ENCODE data around the gene USP53.

The USP53 gene

DNA sequence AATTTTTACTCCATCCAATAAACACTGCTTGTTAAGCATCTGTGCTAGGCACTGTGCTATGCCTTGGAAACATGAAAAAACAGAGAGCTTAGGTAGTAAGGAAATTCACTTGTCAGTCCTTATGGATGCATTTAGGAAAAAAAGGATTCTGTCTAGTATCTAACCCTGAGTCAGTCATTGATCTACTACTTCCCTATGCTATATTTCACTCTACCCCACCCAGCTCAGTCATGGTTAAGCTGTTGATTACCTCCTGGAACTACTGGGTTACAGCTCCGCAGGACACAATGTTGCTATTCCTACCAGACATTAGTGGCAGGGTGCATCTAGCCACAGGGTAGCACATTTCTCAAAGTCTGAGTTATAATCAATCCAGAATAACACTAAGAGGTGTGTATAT, 2.9 kb upstream of the USP53 start:
- H3K27ac Mint-ChIP-seq = no peak overlapping the region
- peaks cover 41% of the 10 kb centered on the region for H3K4me1 Mint-ChIP-seq
- DNase-seq (ENCODE audit: low spot score in 2 of 2) (no peak), ATAC-seq (no peak)
- peaks cover 17% of the 10 kb centered on the region for H3K36me3 Mint-ChIP-seq
- no peak overlapping the region for H3K4me3 Mint-ChIP-seq
- H3K9me3 Mint-ChIP-seq = no peaks in the 10 kb centered on the region

- Mint-ChIP-seq H3K4me3 (peak overlapping the region; percentile 91), H3K9me3 (no peaks in the 10 kb centered on the region), H3K36me3 (peaks cover 17% of the 10 kb centered on the region), H3K4me1 (peaks cover 41% of the 10 kb centered on the region), H3K27ac (peak overlapping the region; percentile 90)
- ATAC-seq (no peak), DNase-seq (ENCODE audit: low spot score in 2 of 2) (no peak)
These were observed 1.7 kb upstream of the USP53 start for GRCh38 chr4:119210775-119211174.

DNA sequence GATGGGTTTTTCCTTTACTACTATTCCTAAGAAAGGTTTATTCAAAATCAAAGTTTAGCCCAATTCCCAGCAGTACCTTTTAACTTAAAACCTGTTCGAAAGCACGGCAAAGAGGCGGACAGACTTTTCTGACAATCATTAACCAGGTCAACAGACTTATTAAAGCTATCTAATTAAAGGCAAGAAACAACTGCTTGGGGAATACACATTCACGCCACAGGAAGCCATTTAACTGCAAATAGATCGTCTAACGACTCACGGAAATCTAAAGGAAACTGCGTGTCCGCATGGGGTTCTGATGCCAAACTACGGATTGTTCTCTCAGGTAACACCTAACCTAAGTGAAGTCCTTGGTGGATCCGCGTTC, 663 bp upstream of the USP53 start:
- ATAC-seq (peak; percentile 4), DNase-seq (ENCODE audit: low spot score in 2 of 2) (no peak)
- H3K4me3 Mint-ChIP-seq = peak overlapping the region; percentile 91
- H3K9me3 Mint-ChIP-seq = no peaks in the 10 kb centered on the region
- peaks cover 41% of the 10 kb centered on the region for H3K4me1 Mint-ChIP-seq
- peak overlapping the region; percentile 90 for H3K27ac Mint-ChIP-seq
- peaks cover 17% of the 10 kb centered on the region for H3K36me3 Mint-ChIP-seq

GRCh38 chr4:119212964-119213606, 572 bp downstream of the USP53 start:
- H3K4me1 Mint-ChIP-seq = peaks cover 41% of the 10 kb centered on the region
- H3K9me3 Mint-ChIP-seq = no peaks in the 10 kb centered on the region
- H3K36me3 Mint-ChIP-seq = peaks cover 26% of the 10 kb centered on the region
- DNase-seq (ENCODE audit: low spot score in 2 of 2) (peak in 1 of 2 donors; percentile 48), ATAC-seq (peak; percentile 68)
- H3K27ac Mint-ChIP-seq = peak overlapping the region; percentile 90
- H3K4me3 Mint-ChIP-seq = peak overlapping the region; percentile 91

DNA sequence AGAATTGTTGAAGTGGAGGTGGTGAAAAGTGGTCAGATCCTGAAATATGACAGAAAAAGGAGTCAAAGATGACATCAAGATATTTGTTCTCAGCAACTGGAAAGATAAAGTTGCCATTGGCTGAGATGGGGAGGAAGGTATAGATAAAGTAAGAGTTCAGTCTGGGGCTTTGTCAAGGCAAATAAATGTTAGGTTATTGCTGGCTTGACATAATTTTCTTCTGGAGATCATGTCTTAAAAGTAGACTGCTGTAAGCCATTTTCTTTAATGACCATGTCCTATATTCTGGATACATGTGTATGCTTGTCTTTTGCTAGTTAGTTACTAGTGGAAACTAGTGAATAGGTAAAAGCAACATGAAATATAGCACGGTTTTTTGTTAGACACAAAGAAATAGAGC, 5.6 kb downstream of the USP53 start:
- Mint-ChIP-seq H3K36me3 (peaks cover 19% of the 10 kb centered on the region), H3K27ac (no peak overlapping the region), H3K4me1 (peaks cover 6% of the 10 kb centered on the region), H3K4me3 (no peak overlapping the region), H3K9me3 (peaks cover 3% of the 10 kb centered on the region)
- ATAC-seq (no peak), DNase-seq (ENCODE audit: low spot score in 2 of 2) (no peak)

DNA sequence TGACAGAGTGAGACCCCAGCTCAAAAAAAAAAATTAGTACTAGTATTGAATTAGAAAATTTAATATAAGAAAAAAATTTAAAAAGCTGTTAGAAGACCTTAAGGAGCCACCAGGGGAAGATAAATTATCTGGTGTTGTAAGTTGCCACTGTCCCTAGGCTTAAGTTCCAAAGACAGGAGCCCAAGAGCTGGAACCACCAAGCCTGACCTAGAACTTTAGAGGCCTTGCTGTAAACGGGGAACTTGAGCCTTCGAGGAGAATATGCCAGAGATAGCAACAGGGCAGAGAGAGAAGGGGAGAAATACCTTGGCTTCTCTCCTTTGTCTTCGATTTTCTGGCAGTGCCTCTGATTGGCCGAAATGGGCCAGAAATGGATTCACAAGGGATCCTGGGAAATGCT, 8.9 kb downstream of the USP53 start:
- Mint-ChIP-seq H3K4me1 (no peaks in the 10 kb centered on the region), H3K9me3 (peaks cover 3% of the 10 kb centered on the region)
- ATAC-seq = no peak

GRCh38 chr4:119227690-119228089, 15.2 kb downstream of the USP53 start:
- Mint-ChIP-seq H3K9me3 (no peaks in the 10 kb centered on the region), H3K27ac (no peak overlapping the region), H3K36me3 (no peaks in the 10 kb centered on the region), H3K4me1 (peaks cover 11% of the 10 kb centered on the region), H3K4me3 (no peak overlapping the region)
- DNase-seq (ENCODE audit: low spot score in 2 of 2) = no peak
- no peak for ATAC-seq

More for the DNA sequence above, 8.9 kb downstream of the USP53 start:
- no peak overlapping the region for H3K4me3 Mint-ChIP-seq
- H3K36me3 Mint-ChIP-seq = peaks cover 19% of the 10 kb centered on the region
- DNase-seq (ENCODE audit: low spot score in 2 of 2) = no peak
- no peak overlapping the region for H3K27ac Mint-ChIP-seq

GRCh38 chr4:119228406-119228805, 15.9 kb downstream of the USP53 start:
- no peak for ATAC-seq
- H3K4me3 Mint-ChIP-seq = no peak overlapping the region

GRCh38 chr4:119229908-119230687, 17.6 kb downstream of the USP53 start:
- DNase-seq (ENCODE audit: low spot score in 2 of 2) (no peak), ATAC-seq (no peak)
- H3K9me3 Mint-ChIP-seq = no peaks in the 10 kb centered on the region
- no peak overlapping the region for H3K27ac Mint-ChIP-seq
- no peaks in the 10 kb centered on the region for H3K36me3 Mint-ChIP-seq
- peaks cover 25% of the 10 kb centered on the region for H3K4me1 Mint-ChIP-seq
- H3K4me3 Mint-ChIP-seq = no peak overlapping the region

More at GRCh38 chr4:119228406-119228805, 15.9 kb downstream of the USP53 start:
- no peaks in the 10 kb centered on the region for H3K36me3 Mint-ChIP-seq
- peaks cover 17% of the 10 kb centered on the region for H3K4me1 Mint-ChIP-seq
- H3K9me3 Mint-ChIP-seq = no peaks in the 10 kb centered on the region
- DNase-seq (ENCODE audit: low spot score in 2 of 2) = no peak
- H3K27ac Mint-ChIP-seq = no peak overlapping the region

- DNase-seq (ENCODE audit: low spot score in 2 of 2) (no peak), ATAC-seq (no peak)
- H3K9me3 Mint-ChIP-seq = no peaks in the 10 kb centered on the region
- no peak overlapping the region for H3K4me3 Mint-ChIP-seq
- no peaks in the 10 kb centered on the region for H3K36me3 Mint-ChIP-seq
- H3K4me1 Mint-ChIP-seq = peaks cover 31% of the 10 kb centered on the region
- H3K27ac Mint-ChIP-seq = no peak overlapping the region
These were observed 19.0 kb downstream of the USP53 start for GRCh38 chr4:119231491-119231890.

- DNase-seq (ENCODE audit: low spot score in 2 of 2) = no peak
- H3K36me3 Mint-ChIP-seq = no peaks in the 10 kb centered on the region
- no peak for ATAC-seq
- H3K27ac Mint-ChIP-seq = no peak overlapping the region
- peaks cover 31% of the 10 kb centered on the region for H3K4me1 Mint-ChIP-seq
- H3K4me3 Mint-ChIP-seq = no peak overlapping the region
- H3K9me3 Mint-ChIP-seq = no peaks in the 10 kb centered on the region
These were observed 19.8 kb downstream of the USP53 start for GRCh38 chr4:119232286-119232685.

GRCh38 chr4:119233191-119233590, 20.7 kb downstream of the USP53 start:
- Mint-ChIP-seq H3K27ac (peak overlapping the region; percentile 40), H3K4me1 (peaks cover 32% of the 10 kb centered on the region), H3K4me3 (peak overlapping the region; percentile 9), H3K36me3 (peaks cover 2% of the 10 kb centered on the region), H3K9me3 (no peaks in the 10 kb centered on the region)
- ATAC-seq (no peak), DNase-seq (ENCODE audit: low spot score in 2 of 2) (no peak)

DNA sequence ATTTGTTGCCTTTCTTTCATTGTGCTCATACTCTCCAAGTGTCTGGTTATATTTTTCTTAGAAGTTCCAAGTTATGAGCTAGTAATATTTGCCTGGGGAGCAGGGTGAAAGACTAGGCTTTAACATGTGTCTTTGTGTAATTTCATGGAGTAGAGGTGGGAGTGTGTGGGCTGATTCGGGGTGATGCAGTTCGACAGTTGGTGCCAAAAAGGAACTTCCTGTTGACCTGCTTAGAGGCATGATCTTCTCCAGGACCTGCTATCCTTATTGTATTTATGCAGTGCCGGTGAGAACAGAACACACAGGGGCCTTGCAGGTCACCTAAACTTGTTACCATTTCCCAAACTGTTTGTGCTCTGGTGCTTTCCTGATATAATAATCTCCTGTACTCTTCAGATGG, 21.2 kb downstream of the USP53 start:
- Mint-ChIP-seq H3K36me3 (peaks cover 5% of the 10 kb centered on the region), H3K4me1 (peaks cover 32% of the 10 kb centered on the region), H3K4me3 (peak overlapping the region; percentile 9), H3K27ac (peak overlapping the region; percentile 40), H3K9me3 (no peaks in the 10 kb centered on the region)
- ATAC-seq (peak; percentile 22), DNase-seq (ENCODE audit: low spot score in 2 of 2) (no peak)

DNA sequence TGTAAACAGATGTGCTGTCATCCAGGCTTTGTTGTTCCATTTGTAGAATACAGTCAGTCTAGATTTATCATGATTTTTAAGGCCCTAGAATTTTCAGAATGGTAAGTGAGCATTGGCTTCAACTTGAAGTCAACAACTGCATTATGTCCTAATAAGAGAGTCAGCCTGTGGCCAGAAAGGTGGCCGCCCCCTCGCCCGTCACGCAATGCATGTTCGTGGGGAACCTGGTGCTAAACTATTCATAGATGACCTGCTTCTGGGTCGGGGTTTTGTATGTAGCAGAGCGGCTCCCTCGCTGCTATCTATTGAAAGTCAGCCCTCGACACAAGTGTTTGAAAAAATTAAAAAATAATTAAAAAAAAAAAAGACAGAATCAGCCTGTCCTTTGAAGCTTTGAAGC, 24.7 kb downstream of the USP53 start:
- Mint-ChIP-seq H3K4me1 (peaks cover 32% of the 10 kb centered on the region), H3K4me3 (no peak overlapping the region), H3K36me3 (peaks cover 5% of the 10 kb centered on the region), H3K27ac (no peak overlapping the region), H3K9me3 (no peaks in the 10 kb centered on the region)
- DNase-seq (ENCODE audit: low spot score in 2 of 2) (no peak), ATAC-seq (no peak)

- peaks cover 5% of the 10 kb centered on the region for H3K36me3 Mint-ChIP-seq
- no peaks in the 10 kb centered on the region for H3K9me3 Mint-ChIP-seq
- H3K27ac Mint-ChIP-seq = no peak overlapping the region
- ATAC-seq = no peak
- no peak overlapping the region for H3K4me3 Mint-ChIP-seq
- peaks cover 32% of the 10 kb centered on the region for H3K4me1 Mint-ChIP-seq
- DNase-seq (ENCODE audit: low spot score in 2 of 2) = no peak
These were observed 25.1 kb downstream of the USP53 start for GRCh38 chr4:119237642-119238041.

DNA sequence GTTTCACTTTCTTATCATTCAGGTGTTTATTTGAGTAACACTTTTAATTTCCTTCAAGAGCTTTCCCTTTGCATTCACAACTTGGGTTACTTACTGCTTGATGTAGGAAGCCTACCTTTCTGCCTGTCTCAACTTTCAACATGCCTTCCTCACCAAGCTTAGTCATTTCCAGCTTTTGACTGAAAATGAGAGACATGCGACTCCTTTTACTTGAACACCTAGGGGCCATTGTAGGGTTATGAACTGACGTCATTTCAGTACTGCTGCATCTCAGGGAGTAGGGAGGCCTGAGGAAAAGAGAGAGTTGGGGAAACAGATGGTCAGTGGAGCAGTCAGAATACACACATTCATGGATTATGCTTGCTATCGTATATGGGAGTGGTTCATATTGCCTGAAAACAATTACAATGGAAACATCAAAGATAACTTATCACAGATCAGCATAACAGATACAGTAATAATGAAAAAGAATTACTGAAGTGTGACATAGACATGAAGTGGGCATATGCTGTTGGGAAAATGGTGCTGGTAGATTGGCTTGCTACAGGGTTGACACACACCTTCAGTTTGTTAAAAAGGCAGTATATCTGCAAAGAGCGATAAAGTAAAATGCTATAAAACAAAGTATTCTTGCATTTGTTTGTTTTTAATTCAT, 25.7 kb downstream of the USP53 start:
- Mint-ChIP-seq H3K36me3 (peaks cover 5% of the 10 kb centered on the region), H3K9me3 (no peaks in the 10 kb centered on the region), H3K4me3 (no peak overlapping the region), H3K4me1 (peaks cover 29% of the 10 kb centered on the region), H3K27ac (no peak overlapping the region)
- ATAC-seq (peak; percentile 98), DNase-seq (ENCODE audit: low spot score in 2 of 2) (peak in 1 of 2 donors; percentile 62)

All from stimulated activated effector memory CD8-positive, alpha-beta T cell treated with anti-CD3 and anti-CD28 coated beads, Interleukin-12 subunit alpha, Interleukin-12 subunit beta, amount 100 ng/mL, for 72 hours (primary cell).